HG03520 (cell line): ENCODE measurements around the gene PTBP2.
"Not testable (repeated sequence)": the region's sequence is repeated elsewhere in the genome, so short reads cannot be mapped to it uniquely, and the experiment has no call there.

Experiments used
- ATAC-seq: cut with Tn5 transposase; IDR thresholded peaks from one replicate; pipeline ENCODE4 v1.9.1; 2021; ENCODE audit warnings: mild to moderate bottlenecking, moderate library complexity; ENCODE audit not compliant: unreplicated experiment

The PTBP2 gene

DNA sequence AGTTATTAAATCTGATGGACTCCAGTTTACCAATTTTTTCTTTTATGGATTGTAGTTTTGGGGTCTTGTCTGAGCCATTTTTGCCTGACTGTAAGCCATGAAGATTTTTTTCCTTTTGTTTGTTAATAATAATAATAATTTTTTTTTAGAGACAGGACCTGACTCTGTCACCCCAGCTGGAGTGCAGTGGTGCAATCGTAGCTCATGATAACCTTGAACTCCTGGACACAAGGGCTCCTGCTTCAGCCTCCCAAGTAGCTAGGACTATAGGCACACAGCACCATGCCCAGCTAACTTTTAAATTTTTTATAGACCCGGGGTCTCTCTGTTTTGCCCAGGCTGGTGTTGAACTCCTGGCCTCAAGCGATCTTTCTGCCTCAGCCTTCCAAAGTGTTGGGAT, 6.3 kb downstream of the PTBP2 start:
- ATAC-seq, result no peak

DNA sequence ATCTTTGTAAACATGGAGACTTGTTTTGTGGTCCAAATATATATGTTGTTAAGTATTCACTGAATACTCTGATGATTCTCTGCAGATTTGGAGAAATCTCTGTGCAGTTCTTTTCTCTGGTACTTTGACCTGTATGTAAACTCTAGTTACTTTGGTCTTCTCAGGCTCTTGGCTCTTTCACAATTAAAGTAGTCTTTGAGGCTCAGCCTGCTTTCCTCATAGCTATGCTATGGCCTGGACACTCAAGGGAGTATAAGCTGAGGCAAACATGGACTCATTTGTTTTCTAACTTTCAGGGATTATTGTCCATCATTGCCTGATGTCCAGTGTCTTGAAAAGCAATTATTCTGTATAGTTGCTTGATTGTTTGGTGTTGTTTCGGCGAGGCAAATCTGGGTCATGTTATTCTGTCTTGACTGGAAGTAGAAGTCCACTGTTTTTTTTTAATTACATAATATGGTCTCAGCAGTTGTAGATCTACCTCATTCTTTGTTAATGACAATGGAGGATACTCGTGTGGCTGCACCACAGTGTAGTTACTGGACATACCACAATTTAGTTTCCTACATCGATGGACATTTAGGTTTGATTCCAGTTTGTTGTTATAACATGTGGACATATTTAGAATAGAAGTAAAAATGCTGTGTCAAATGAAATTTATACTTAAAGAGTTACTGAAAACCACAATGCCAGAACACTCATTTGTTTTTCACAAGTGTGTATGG, 9.2 kb downstream of the PTBP2 start:
- ATAC-seq, result no peak

DNA sequence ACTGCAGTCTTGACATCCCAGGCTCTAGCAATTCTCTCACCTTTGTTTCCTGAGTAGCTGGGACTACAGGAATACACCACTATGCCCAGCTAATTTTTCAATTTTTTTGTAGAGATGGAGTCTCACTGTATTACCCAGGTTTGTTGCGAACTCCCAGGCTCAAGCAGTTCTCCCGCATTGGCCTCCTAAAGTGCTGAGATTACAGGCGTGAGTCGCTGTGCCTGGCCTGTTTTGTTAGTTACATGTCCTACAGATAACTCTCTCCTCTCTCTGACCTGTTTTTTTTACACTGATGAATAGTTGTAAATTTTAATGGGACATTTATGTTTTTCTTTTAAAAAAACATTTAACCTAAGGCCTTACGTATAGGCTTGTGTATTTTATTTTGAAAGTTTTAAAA, 19.8 kb downstream of the PTBP2 start:
- no peak for ATAC-seq

DNA sequence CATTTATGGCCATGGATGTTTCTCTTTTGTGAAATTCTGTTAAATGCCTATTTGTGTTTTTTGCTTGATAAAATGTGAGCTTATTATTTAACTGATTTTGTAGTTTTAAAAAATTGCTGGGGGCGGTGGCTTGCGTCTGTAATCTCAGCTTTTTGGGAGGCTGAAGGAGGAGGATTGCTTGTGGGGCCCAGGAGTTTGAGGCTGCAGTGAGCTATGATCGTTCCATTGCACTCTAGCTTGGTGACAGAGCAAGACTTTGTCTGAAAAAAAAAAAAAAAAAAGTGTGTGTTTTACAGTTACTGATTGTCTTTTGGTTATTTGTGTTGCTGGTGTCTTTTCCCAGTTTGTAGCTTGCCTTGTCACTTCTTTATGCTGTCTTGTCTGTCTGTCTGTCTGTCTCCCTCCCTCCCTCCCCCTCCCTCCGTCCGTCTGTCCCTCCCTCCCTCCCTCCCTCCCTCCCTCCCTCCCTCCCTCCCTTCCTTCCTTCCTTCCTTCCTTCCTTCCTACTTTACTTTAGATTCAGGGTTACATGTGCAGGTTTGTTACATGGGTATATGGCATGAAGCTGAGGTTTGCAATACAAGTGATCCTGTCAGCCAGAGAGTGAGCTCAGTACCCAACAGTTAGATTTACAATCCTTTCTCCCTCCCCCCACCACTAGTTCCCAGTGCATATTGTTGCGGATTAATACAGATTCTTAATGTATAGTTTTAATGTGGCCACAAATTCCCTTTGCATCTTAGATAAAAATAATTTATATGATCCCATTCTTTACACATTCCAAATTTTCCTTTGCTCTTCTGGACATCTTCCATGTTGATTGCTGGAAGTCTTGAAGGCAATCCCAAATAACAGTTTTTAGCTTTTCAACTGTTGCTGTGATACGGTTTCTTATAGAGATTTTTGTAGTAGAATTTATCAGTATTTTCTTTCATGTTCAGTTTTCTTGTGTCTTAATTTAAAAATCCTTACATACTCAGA, 25.1 kb downstream of the PTBP2 start:
- no peak for ATAC-seq

DNA sequence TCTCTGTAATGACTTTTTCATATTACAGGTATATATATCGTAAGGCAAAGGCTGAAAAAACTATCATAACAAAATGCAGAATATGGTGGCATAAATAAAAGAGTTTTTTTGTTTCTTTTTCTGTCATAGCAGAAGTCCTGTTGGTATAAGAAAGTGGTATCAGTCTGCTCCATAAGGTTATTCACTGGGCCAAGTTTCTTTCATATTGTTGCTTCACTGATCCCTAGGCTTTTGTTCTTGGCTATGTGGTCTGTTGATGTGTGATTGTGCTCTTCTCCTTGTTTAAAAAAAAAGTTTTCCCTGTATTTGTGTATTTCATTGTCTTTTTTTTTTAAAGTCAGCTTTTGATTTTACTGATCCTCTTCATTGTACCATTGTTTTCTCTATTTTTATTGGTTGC, 26.0 kb downstream of the PTBP2 start:
- ATAC-seq, result no peak

DNA sequence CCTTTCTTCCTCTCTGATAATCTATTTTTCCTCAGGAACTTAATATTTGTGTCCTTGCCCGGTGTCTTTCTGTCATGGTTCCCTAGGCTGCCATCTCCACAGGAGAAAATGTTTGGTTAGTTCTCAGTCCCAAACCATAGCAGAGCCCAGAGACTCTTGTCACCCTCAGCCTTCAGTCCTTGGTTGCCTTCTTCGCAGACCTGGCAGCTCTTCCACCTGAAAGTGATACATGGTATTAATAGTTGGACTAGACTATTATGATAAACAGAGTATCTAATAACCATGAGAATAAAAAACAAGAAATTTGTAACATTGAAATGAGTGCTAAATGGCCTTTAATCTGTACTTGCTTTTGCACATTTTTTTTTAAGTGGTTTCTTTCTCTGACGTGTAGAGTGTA, 26.5 kb downstream of the PTBP2 start:
- no peak for ATAC-seq

DNA sequence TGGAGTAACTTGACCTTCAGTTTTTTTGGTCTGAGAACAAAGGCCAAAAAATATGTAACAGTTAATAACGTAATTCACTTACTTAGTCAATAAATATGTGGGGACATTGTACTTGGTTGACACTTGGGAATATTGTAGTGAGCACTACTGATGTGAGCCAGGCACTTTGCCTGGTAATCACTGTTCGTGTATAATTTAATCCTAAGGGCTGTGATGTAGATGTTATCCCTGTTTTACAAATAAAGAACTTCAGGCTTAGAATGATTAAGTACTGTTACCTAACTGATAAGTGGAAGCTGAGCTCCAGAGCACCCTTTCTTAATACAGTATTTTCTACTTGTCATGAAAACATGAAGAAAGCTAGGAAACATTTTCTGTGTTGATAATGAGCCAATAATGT, 28.0 kb downstream of the PTBP2 start:
- ATAC-seq, result no peak

DNA sequence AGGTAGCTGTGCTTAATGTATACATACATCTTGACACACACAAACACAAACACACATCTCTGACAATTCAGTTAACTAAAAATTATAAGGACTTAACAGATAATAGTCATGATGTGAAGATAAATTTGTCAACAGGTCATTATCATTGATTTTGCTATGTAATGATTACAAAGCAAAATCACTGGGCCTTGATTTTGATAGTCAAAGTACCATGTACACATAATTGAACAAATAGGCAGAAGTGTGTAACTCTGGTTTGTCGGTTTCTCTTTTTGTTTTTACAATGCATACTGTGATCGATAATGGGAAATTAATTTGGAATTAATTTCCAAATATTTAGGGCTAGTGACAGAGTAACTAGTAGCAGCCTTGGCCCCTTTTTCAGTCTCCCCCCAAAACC, 30.8 kb downstream of the PTBP2 start:
- no peak for ATAC-seq

DNA sequence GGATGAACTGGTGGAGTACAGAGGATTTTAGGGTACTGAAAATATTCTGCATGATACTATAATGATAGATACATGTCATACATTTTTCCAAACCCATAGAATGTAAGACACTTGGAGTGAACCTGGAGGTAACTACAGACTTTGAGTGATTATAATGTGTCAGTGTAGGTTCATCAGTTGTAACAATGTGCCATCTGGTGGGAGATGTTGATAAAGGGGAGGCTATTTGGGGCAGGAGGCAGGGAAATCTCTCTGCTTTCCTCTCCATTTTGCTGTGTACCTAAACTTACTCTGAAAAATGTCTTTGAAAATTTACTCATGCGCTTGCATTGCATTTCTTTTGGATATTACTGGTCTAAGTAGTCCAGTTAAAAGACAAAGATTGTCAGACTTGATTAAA, 35.2 kb downstream of the PTBP2 start:
- ATAC-seq, result no peak

DNA sequence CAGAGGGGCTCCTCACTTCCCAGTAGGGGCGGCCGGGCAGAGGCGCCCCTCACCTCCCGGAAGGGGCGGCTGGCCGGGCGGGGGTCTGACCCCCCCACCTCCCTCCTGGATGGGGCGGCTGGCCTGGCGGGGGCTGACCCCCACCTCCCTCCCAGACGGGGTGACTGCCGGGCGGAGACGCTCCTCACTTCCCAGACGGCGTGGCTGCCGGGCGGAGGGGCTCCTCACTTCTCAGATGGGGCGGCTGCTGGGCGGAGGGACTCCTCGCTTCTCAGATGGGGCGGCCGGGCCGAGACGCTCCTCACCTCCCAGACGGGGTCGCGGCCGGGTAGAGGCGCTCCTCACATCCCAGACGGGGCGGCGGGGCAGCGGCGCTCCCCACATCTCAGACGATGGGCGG, 41.0 kb downstream of the PTBP2 start:
- not testable (repeated sequence) for ATAC-seq

DNA sequence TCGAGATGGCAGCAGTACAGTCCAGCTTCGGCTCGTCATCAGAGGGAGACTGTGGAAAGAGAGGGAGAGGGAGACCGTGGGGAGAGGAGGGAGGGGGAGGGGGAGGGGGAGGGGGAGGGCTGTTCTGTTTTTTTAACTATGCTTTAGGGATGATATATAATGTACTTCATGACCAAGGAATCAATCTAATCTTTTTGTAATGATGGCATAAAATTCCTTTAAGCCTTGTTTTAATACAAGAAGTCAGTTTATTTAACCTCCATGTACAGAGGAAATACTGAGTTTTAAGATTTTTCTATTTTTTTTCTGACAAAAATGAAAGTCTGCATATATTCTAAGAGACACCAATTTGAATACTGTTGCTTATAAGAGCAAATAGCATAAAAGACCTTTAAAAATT, 41.9 kb downstream of the PTBP2 start:
- ATAC-seq, result no peak

DNA sequence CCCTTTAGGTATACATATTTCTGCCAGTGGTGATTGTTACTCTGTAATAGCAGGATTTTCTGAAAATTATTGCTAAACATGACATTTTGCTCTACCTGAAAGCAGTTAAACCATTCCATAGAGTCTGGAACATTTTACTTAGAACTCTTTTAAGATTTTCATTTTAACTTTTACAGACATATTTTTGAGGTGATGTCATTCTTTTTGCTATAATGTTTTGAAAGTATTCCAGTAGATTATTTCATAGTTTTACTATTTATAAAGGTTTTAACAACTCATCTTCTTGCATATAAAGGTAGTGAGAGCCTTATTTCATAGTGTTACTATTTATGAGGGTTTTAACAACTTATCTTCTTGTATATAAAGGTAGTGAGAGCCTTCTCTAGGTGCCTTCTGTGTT, 42.9 kb downstream of the PTBP2 start:
- ATAC-seq, result no peak

DNA sequence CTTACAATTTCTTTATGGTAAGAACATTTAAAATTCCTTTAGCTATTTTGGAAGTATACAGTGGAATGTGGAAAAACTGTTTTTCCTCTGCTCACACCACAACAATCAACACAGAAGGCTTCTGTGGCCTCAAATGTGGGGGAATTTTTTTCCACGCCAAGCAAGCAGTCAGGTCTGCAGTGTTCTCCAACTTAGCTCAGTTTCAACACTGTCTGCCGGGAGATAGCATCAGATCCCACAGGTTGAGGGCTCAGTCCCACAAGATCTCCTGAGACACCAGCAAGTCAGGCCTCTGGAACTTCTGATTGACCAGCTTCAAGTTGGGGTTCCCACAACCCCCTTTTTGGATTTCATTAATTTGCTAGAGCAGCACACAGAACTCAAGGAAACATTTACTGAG, 50.3 kb downstream of the PTBP2 start:
- ATAC-seq, result no peak

DNA sequence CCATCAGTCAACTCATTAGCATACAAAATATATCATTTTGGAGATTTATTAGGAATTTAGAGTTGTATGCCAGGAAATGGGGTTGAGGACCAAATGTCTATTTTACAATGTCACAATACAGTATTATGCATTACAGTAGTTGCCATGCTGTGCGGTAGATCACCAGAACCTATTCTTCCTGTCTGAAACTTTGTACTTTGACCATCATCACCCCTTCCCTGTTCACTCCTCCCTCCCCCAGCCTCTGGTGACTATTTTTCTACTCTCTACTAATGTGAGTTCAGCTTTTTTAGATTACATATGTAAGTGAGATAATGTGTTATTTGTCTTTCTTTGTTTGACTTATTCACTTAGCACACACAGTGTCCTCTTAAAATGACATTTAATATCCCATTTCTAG, 50.8 kb downstream of the PTBP2 start:
- no peak for ATAC-seq

DNA sequence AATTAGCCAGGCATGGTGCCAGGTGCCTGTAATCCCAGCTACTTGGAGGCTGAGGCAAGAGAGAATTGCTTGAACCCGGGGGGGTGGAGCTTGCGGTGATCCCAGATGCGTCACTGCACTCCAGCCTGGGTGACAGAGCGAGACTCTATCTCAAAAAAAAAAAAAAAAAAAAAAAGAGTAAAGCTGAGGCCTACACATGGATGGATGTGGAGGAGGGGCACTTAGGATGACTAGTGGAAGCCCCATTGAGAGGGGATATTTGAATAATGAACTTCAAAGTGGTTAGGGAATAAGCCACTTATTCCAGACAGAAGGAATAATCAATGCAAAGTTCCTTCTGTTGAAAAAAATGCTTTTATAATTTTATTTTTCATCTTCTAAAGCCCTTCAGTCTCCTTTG, 51.4 kb downstream of the PTBP2 start:
- ATAC-seq, result no peak

DNA sequence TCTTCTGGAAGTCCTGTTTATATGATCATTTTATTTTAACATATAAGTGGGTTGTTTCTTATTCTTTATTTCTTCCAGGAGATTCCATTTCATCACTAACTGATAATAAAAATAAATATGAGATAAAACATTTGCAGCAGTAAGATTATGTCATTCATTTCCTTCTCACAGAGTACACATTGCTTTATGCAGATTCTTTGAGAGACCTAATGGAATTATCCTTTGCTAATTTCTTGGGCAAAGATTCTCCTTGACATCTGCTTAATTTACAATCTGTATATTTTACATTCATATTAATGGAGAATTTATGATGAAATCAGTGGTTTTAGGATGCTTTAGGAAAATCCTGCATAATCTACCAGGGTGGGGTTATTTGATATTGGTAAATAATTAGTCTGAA, 60.6 kb downstream of the PTBP2 start:
- no peak for ATAC-seq

DNA sequence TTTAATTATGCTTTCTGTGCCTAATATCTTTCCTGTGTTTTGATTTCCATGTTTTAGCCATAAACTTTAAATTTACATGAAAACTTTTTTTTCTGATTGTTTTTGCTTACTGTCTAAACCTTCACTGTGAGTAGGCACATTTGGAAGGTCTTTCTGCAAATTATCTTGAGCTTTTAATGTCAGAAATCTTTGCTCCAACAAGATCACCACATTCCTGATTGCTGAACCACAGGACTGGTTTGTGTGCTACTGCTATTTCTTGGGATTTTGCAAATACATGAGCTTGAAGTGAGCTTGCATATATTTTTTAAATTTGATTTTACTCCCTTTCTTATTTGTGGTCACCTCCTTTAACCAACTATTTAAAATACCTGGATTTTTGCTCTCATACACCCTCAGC, 61.3 kb downstream of the PTBP2 start:
- no peak for ATAC-seq

DNA sequence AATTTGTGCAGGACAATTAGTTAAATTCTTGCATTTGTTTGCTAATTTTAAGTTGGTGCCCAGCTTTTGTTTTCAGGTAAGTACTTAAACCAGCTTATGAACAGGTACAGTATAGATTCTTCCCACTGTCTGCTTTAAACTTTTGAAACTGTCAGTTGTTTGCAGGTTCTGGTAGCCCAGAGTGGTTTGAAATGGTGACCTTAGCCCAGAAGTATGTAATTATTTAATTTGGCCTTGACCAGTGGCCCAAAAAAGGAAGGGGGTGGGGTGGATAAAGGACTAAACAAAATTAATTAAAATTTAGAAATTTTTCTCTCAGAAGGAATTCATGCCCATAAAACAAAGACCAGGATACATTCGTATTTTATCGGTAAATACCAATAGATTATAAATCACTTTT, 69.0 kb downstream of the PTBP2 start:
- no peak for ATAC-seq

DNA sequence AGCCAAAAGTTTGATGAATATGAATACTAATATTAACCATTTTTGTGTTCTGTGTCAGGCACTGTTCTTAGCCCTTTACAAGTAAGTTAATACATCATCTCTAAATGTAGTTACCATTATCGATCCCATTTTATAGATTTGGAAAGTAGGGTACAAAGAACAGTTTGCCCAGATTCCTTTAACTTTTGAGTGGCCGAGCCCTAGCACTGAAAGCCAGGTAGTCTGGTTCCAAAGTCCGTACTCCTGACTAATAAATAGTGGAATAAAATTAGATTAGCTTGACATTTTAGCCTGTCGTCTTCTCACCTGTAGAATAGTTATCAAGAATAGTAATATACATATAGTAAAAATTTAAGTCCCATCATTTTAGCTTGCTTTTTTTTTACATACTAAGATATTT, 70.6 kb downstream of the PTBP2 start:
- no peak for ATAC-seq

DNA sequence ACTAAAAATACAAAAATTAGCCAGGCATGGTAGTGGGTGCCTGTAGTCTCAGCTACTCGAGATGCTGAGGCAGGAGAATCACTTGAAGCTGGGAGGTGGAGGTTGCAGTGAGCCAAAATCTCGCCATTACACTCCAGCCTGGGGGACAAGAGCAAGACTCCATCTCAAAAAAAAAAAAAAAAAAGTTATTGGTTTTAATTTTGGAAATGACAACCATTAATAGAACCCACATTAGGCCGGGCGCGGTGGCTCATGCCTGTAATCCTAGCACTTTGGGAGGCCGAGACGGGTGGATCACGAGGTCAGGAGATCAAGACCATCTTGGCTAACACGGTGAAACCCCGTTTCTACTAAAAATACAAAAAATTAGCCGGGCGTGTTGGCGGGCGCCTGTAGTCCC, 80.1 kb downstream of the PTBP2 start:
- not testable (repeated sequence) for ATAC-seq

DNA sequence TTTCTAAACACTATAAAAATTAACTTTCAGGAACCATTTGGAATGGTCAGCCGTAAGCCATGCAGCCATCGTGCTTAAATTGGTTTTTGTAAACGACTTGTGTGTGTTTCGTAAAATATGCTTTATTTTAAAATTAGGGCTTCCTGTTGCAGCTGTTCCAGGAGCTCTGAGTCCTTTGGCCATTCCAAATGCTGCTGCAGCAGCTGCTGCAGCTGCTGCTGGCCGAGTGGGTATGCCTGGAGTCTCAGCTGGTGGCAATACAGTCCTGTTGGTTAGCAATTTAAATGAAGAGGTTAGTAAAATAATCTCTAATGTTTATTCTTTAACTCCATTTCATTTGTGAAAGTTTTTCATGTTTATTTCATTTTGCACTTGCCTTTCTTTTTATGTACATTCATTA, 83.1 kb downstream of the PTBP2 start:
- no peak for ATAC-seq

DNA sequence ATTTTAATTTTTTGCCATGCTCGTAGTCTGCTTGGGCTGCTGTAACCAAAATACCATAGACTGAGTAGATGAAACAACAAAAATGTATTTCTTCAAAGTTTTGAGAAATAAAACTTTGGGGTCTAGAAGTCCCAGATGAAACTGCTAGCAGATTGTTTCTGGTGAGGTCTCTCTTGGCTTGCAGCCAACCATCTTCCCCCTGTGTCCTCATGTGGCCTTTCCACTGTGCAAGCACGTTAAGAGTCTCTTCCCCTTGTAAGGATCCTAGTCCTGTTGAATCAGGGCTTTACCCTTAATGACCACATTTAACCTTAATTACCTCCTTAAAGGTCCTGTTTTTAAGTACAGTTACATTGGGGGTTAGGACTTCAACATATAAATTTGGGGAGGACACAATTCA, 86.6 kb downstream of the PTBP2 start:
- ATAC-seq, result no peak
